ENCODE measurements around the gene AOPEP.

The AOPEP gene

DNA sequence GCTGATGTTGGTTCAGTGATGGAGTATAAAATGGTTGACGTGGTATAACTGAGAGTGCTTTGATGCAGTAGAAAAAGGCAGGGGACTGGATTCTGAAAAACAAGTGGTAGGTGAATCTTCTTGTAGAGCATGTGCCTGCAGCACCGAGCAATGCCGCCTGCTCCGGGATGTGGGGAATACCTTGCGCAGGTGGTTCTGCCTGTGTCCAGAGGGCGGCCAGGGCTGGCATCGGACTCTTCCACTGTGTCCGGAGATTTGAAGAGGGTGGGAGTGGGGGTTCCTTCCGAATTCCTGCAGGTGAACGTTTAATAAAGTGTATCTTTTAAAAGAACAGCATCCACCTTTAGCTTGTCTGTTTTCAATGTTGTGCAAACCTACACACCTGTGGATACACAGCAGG is 353.0 kb downstream of the AOPEP start:
- FAIRE-seq, result no peak
- no peak for DNase-seq (ENCODE audit: insufficient read length, low spot score)
- TF ChIP-seq, protein P1, sequence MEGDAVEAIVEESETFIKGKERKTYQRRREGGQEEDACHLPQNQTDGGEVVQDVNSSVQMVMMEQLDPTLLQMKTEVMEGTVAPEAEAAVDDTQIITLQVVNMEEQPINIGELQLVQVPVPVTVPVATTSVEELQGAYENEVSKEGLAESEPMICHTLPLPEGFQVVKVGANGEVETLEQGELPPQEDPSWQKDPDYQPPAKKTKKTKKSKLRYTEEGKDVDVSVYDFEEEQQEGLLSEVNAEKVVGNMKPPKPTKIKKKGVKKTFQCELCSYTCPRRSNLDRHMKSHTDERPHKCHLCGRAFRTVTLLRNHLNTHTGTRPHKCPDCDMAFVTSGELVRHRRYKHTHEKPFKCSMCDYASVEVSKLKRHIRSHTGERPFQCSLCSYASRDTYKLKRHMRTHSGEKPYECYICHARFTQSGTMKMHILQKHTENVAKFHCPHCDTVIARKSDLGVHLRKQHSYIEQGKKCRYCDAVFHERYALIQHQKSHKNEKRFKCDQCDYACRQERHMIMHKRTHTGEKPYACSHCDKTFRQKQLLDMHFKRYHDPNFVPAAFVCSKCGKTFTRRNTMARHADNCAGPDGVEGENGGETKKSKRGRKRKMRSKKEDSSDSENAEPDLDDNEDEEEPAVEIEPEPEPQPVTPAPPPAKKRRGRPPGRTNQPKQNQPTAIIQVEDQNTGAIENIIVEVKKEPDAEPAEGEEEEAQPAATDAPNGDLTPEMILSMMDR (IDR thresholded peaks at IDR 0.05; ENCODE audit: insufficient read depth, missing control alignments), result no peak

DNA sequence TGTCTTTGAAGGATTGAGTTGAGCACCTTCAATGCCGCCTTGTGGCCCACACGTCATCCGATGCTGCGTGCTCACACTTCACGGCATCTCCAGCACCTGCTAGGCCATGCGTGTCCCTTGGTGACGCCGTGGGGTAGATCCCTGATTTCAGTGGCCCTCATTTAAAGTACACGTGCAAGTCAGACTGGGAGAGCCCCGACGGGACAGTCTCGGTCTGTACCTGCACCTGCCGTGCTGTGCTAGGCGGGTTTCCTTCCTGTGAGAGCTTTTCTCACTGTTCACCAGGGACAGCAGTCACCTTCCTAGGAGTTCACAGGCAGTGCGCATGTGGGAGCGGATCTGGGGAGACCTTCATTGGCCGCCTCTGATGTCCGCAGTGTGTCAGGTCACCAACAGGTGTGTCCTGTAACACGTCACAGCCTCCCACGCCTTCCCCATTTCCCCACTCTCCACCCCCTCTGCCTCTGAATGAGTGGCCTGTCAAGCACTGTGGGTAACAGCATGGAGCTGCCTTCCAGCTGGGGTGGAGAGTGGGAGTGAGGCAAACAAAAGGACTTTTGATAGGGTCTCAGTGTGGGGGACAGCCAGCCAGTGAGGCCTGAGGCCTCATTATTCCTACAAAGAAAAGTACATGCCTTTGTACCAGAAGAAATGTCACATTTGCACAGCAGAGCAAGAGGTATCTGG is 354.6 kb downstream of the AOPEP start:
- FAIRE-seq (no peak), DNase-seq (ENCODE audit: insufficient read length, low spot score) (no peak)
- TF ChIP-seq, protein P1 (IDR thresholded peaks at IDR 0.05; ENCODE audit: insufficient read depth, missing control alignments), result no peak

DNA sequence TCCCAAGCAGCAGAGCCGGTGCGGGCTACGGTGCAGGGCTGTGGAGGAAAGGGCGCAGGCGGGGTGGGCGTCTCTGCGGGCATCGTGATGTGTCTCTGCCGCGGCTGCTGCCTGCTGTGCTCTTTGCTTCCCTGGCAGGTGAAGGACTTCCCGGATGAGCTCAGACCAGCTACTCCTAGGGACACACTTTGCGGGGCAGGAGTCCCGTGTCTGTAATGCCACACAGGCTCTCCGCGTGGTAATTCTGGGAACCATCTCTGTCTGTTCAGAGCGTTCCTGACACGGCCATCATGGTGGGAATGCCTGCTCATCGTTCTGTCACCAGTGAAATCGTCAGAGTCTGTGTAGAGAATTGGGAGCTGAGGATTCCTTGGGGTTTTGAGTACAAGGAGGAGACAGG is 355.5 kb downstream of the AOPEP start:
- FAIRE-seq, result no peak
- no peak for DNase-seq (ENCODE audit: insufficient read length, low spot score)
- TF ChIP-seq, protein P1 (IDR thresholded peaks at IDR 0.05; ENCODE audit: insufficient read depth, missing control alignments), result no peak

DNA sequence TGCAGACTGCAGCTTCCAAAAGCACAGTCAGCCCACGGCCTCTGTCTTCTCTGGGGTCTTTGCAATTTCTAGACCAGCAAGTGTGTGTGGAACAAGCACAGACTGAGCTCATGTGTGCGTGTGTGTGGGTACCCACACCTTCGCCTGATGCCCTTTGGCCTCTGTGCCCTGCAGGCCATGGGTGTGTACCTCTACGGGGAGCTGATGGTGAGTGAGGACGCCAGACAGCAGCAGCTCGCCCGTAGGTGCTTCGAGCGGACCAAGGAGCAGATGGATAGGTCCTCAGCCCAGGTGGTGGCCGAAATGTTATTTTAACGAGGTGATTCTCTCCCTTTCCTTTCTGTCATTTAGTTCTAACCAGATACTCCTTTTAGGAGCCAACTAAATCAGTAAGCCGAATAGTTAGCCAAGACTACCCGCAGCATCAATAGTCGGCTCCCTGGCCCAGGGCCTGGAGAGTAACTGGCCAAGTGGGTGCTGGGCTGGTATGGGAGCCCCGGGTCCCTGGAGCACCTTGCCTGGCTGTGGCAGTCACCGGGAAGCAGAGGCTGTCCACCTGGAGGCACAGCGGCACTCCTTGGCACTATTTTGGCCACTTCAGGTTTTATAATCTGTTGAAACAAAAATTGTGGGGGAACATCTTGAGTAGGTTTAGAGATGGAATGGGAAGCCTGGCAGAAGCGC is 356.0 kb downstream of the AOPEP start:
- DNase-seq (ENCODE audit: insufficient read length, low spot score) (no peak), FAIRE-seq (no peak)
- TF ChIP-seq, protein P1 (IDR thresholded peaks at IDR 0.05; ENCODE audit: insufficient read depth, missing control alignments), result no peak

DNA sequence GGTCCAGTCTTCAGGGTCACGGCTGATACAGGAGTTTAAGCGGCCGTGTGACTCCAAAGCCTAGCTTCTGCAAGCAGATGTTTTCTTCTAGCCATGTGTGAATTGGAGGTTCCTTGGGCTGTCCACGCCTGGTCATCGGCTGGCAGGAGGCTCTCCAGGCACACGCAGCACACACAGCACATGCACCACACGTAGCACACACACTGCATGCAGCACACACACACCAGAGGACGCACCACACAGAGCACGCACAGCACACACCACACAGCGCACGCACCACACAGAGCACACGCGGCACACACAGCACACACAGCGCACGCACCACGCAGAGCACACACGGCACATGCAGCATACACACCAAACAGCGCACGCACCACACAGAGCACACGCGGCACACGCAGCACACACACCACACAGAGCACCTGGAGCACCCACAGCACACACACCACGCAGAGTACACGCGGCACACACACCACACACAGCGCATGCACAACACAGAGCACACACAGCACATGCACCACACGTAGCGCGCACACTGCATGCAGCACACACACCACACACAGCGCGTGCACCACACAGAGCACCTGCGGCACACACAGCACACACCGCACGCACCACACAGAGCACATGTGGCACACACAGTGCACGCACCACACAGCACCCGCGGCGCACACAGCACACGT is 356.7 kb downstream of the AOPEP start:
- DNase-seq (ENCODE audit: insufficient read length, low spot score) (no peak), FAIRE-seq (no peak)
- TF ChIP-seq, protein P1 (IDR thresholded peaks at IDR 0.05; ENCODE audit: insufficient read depth, missing control alignments), result no peak

DNA sequence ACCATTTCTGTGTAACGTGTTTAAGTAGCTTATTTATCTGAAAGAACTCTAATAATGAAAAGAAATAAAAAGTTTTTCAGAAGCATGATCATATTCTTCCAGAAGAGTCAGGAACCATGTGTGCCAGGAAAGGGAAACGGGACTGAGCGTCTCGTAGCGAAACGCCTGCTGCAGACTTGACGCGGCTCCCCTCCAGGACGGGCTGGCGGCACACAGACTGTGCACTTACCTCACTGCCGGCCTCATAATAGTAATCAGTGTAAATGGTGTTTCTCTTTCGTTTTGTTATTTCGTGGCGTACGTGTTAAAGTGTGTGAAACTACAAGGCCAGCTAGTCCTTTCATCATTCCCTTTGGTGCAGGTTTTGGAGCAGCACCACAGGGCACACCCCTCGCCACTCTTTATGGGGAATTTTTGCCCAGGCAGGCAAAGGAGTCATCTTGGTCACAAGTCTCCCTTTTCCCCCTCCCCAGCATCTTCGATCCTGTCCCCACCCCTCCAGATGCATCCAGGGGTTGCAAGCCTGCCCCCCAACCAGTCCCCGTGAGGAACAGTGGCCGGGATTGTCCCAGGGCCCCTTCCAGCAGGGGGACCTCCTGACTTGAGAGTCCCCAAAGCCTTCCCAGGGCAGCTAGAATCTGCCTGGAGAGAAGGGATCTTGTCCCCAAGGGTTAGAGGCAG is 357.9 kb downstream of the AOPEP start:
- DNase-seq (ENCODE audit: insufficient read length, low spot score), result no peak
- no peak for FAIRE-seq
- TF ChIP-seq, protein P1 (IDR thresholded peaks at IDR 0.05; ENCODE audit: insufficient read depth, missing control alignments), result no peak

All from D721Med (cell line).